Activated effector memory CD4-positive, alpha-beta T cell treated with anti-CD3 and anti-CD28 coated beads, Interleukin-2, amount 50 U/mL, for 16 hours (primary cell): ENCODE measurements around the gene ZFP36.

ENCODE experiments used
- DNase-seq: peaks from one replicate; pipeline ENCODE4 v3.0.0-alpha.2; 2020

ZFP36 gene

GRCh38 chr19:39405958-39406655, 540 bp upstream of the ZFP36 start:
- peak; percentile 93 for DNase-seq

- DNase-seq: no peak
Measured at GRCh38 chr19:39407410-39407659, 688 bp downstream of the ZFP36 start.

- peak; percentile 89 for DNase-seq
Measured at GRCh38 chr19:39407660-39408391, 1.2 kb downstream of the ZFP36 start.

- DNase-seq: peak; percentile 77
Measured at GRCh38 chr19:39408392-39409207, 2.0 kb downstream of the ZFP36 start.

GRCh38 chr19:39409208-39410016, 2.8 kb downstream of the ZFP36 start:
- DNase-seq: peak; percentile 93

GRCh38 chr19:39410017-39410830, 3.6 kb downstream of the ZFP36 start:
- peak; percentile 88 for DNase-seq

GRCh38 chr19:39410831-39411080, 4.1 kb downstream of the ZFP36 start:
- no peak for DNase-seq

GRCh38 chr19:39411081-39411831, 4.6 kb downstream of the ZFP36 start:
- no peak for DNase-seq

- DNase-seq: peak; percentile 95
Measured at GRCh38 chr19:39411832-39412099, 5.1 kb downstream of the ZFP36 start.

GRCh38 chr19:39412100-39412866, 5.6 kb downstream of the ZFP36 start, which contains the start of gene PLEKHG2:
TSS of gene PLEKHG2 (plus strand) at chr19:39412669. CDS start at chr19:39414087, 1,418 bp downstream.
- peak; percentile 98 for DNase-seq

GRCh38 chr19:39412867-39413271, 6.2 kb downstream of the ZFP36 start:
- DNase-seq: no peak

GRCh38 chr19:39413272-39413910, 6.7 kb downstream of the ZFP36 start:
- DNase-seq: peak; percentile 76

GRCh38 chr19:39413911-39414608, 7.4 kb downstream of the ZFP36 start:
- DNase-seq: no peak

GRCh38 chr19:39415111-39416046, 8.7 kb downstream of the ZFP36 start:
- DNase-seq: no peak

- DNase-seq: peak; percentile 65
Measured at GRCh38 chr19:39416152-39417120, 9.8 kb downstream of the ZFP36 start.

GRCh38 chr19:39417463-39418181, 11.0 kb downstream of the ZFP36 start:
- peak; percentile 61 for DNase-seq

- DNase-seq: no peak
Measured at GRCh38 chr19:39419003-39419402, 12.4 kb downstream of the ZFP36 start.
